MM.1S (cell line): Measurements from ENCODE around the gene PEX1.

ENCODE experiments used
- DNase-seq: peaks from one replicate; pipeline ENCODE4 v3.0.0-alpha.2; 2015
- H2AFZ ChIP-seq: fragments of 300-600 bp; sonication (generic); 2 replicates; pipeline ENCODE4 v1.6.0; 2016; ENCODE audit warnings: antibody characterized with exemption, low read length
- H3F3A ChIP-seq: fragments of 300-600 bp; sonication (generic); 2 replicates; pipeline ENCODE4 v1.6.1; 2016; ENCODE audit warnings: mild to moderate bottlenecking, antibody characterized with exemption, low read length, moderate library complexity, mixed read lengths; ENCODE audit not compliant: insufficient read depth
- H3K27ac ChIP-seq: fragments of 300-600 bp; sonication (generic); 2 replicates; pipeline ENCODE4 v1.5.1; 2016; ENCODE audit warnings: mild to moderate bottlenecking, low read length
- H3K27me3 ChIP-seq: fragments of 300-600 bp; sonication (generic); replicated peaks from 2 replicates; pipeline ENCODE4 v1.6.0; 2016; ENCODE audit warnings: low read length; ENCODE audit not compliant: insufficient read depth
- H3K36me3 ChIP-seq: fragments of 300-600 bp; sonication (generic); replicated peaks from 2 replicates; pipeline ENCODE4 v1.6.1; 2016; ENCODE audit warnings: mild to moderate bottlenecking, low read length, mixed read lengths; ENCODE audit not compliant: insufficient read depth
- H3K4me1 ChIP-seq: fragments of 300-600 bp; sonication (generic); 2 replicates; pipeline ENCODE4 v1.6.1; 2016; ENCODE audit warnings: low read length, mixed read lengths
- H3K4me2 ChIP-seq: fragments of 300-600 bp; sonication (generic); 2 replicates; pipeline ENCODE4 v1.6.0; 2016; ENCODE audit warnings: low read depth, low read length
- H3K4me3 ChIP-seq: fragments of 300-600 bp; sonication (generic); 2 replicates; pipeline ENCODE4 v1.5.1; 2016; ENCODE audit warnings: low read length, mixed read lengths
- H3K79me2 ChIP-seq: fragments of 300-600 bp; sonication (generic); 2 replicates; pipeline ENCODE4 v1.6.1; 2016; ENCODE audit warnings: mixed run types, low read length, mixed read lengths
- H3K9ac ChIP-seq: fragments of 300-600 bp; sonication (generic); 2 replicates; pipeline ENCODE4 v1.6.1; 2016; ENCODE audit warnings: low read length, mixed read lengths
- H3K9me2 ChIP-seq: fragments of 300-600 bp; sonication (generic); replicated peaks from 2 replicates; pipeline ENCODE4 v1.6.1; 2016; ENCODE audit warnings: mild to moderate bottlenecking, low read length, mixed read lengths; ENCODE audit not compliant: insufficient read depth
- H3K9me3 ChIP-seq: fragments of 300-600 bp; sonication (generic); replicated peaks from 2 replicates; pipeline ENCODE4 v1.6.1; 2016; ENCODE audit warnings: mild to moderate bottlenecking, low read length, mixed read lengths; ENCODE audit not compliant: insufficient read depth
- H4K20me1 ChIP-seq: fragments of 300-600 bp; sonication (generic); 2 replicates; pipeline ENCODE4 v1.6.1; 2016; ENCODE audit warnings: mild to moderate bottlenecking, low read length, moderate library complexity, mixed read lengths; ENCODE audit not compliant: insufficient read depth
- EZH2 ChIP-seq: fragments of 300-600 bp; sonication (generic); optimal IDR thresholded peaks from 2 replicates; pipeline ENCODE3; 2017; ENCODE audit warnings: low read depth, mild to moderate bottlenecking, antibody characterized with exemption, low read length, mixed read lengths
- EZH2phosphoT487 ChIP-seq: fragments of 300-600 bp; sonication (generic); IDR thresholded peaks from 2 replicates; pipeline ENCODE4 v1.6.1; 2018; ENCODE audit warnings: antibody characterized with exemption, low read length
- TF ChIP-seq, protein P1 (sequence below): fragments of 300-600 bp; sonication (generic); IDR thresholded peaks from 2 replicates; pipeline ENCODE4 v1.5.1; 2016; ENCODE audit warnings: antibody characterized with exemption, low read length, mixed read lengths

Gene PEX1

DNA sequence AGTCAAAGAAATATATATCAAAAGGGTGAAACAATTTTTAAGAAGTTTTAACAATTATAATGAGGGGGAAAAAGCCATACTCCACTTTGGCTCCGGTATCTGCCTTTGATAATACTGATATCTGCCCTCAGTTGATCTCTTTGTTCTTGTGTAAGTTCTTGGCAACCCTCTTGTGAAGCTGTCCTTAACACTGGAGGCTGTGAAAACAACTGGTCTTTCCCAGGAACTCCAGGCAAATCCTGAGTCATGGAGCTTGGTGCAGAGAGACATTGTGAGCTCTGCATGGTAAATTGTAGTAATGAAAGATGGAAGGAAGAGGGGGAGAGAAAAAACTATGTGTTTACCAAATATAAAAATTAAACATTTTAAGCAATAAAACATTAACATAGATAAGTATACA, 38.7 kb downstream of the PEX1 start:
- H4K20me1 ChIP-seq, result no peaks in the 10 kb centered on the region
- no peak overlapping the region for H2AFZ ChIP-seq
- H3F3A ChIP-seq, result no peaks in the 10 kb centered on the region
- no peaks in the 10 kb centered on the region for H3K27me3 ChIP-seq
- no peaks in the 10 kb centered on the region for H3K4me1 ChIP-seq
- no peaks in the 10 kb centered on the region for H3K9me3 ChIP-seq
- no peaks in the 10 kb centered on the region for H3K79me2 ChIP-seq
- no peak overlapping the region for H3K4me2 ChIP-seq
- H3K9me2 ChIP-seq, result no peaks in the 10 kb centered on the region
- H3K4me3 ChIP-seq, result no peak overlapping the region
- no peak for DNase-seq
- TF ChIP-seq EZH2 (no peak), EZH2phosphoT487 (no peak)
- TF ChIP-seq, protein P1, sequence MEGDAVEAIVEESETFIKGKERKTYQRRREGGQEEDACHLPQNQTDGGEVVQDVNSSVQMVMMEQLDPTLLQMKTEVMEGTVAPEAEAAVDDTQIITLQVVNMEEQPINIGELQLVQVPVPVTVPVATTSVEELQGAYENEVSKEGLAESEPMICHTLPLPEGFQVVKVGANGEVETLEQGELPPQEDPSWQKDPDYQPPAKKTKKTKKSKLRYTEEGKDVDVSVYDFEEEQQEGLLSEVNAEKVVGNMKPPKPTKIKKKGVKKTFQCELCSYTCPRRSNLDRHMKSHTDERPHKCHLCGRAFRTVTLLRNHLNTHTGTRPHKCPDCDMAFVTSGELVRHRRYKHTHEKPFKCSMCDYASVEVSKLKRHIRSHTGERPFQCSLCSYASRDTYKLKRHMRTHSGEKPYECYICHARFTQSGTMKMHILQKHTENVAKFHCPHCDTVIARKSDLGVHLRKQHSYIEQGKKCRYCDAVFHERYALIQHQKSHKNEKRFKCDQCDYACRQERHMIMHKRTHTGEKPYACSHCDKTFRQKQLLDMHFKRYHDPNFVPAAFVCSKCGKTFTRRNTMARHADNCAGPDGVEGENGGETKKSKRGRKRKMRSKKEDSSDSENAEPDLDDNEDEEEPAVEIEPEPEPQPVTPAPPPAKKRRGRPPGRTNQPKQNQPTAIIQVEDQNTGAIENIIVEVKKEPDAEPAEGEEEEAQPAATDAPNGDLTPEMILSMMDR, result no peak
- peaks cover 6% of the 10 kb centered on the region; the same call in 1 of the 2 replicates for H3K36me3 ChIP-seq
- no peak overlapping the region for H3K9ac ChIP-seq
- no peak overlapping the region for H3K27ac ChIP-seq

DNA sequence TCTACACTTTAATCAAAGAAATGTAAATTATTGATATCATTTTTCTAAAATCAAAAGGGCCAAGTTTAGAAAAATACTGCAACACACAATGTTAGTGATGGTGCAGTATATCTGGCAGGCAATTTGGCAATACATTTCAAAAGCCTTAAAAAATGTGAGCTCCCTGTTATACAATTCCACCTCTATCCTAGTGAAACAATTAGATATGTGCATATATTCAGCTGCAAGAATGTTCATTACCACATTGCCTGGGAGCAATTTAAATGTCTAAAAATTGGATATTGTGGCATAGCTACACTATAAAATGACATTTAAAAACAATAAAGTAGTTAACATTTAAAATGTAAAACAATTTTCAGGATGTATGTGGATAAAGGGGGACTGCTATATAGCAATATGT, 40.5 kb downstream of the PEX1 start:
- peaks cover 6% of the 10 kb centered on the region; the same call in 1 of the 2 replicates for H3K36me3 ChIP-seq
- H3K79me2 ChIP-seq, result no peaks in the 10 kb centered on the region
- no peak overlapping the region for H3K4me3 ChIP-seq
- no peak for DNase-seq
- H3F3A ChIP-seq, result no peaks in the 10 kb centered on the region
- no peaks in the 10 kb centered on the region for H3K27me3 ChIP-seq
- H4K20me1 ChIP-seq, result no peaks in the 10 kb centered on the region
- H3K9ac ChIP-seq, result no peak overlapping the region
- H2AFZ ChIP-seq, result no peak overlapping the region
- TF ChIP-seq EZH2, result no peak
- TF ChIP-seq, protein P1, result no peak
- no peak for TF ChIP-seq EZH2phosphoT487
- no peak overlapping the region for H3K4me2 ChIP-seq
- H3K9me2 ChIP-seq, result no peaks in the 10 kb centered on the region
- no peaks in the 10 kb centered on the region for H3K4me1 ChIP-seq
- no peaks in the 10 kb centered on the region for H3K9me3 ChIP-seq
- H3K27ac ChIP-seq, result no peak overlapping the region

DNA sequence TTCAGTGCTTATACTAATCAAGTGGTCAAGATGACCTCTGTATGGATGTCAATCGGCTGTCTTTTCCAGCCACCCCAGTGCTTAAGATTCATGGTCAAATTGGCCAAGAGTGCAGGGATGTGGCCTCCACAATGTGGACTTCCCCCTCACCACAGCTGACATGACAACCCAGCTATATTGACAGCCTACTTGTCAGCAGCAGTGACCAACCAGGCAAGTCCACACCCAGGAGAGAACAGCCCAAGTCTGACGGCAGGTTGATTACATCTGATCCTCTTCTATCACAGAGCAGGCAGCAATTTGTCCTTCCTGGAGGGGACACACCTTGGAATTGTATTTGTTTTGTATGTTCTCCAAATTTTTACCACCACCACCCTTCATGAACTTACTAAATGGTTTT, 42.3 kb downstream of the PEX1 start:
- no peaks in the 10 kb centered on the region for H4K20me1 ChIP-seq
- no peak overlapping the region for H3K27ac ChIP-seq
- H3K9me3 ChIP-seq, result no peaks in the 10 kb centered on the region
- H3K9ac ChIP-seq, result no peak overlapping the region
- H3K36me3 ChIP-seq, result 0 out of 2 replicates have a peak, but pooled peaks cover 2% of the 10 kb centered on the region
- no peaks in the 10 kb centered on the region for H3K9me2 ChIP-seq
- no peak overlapping the region for H2AFZ ChIP-seq
- no peak for DNase-seq
- H3K4me1 ChIP-seq, result no peaks in the 10 kb centered on the region
- no peaks in the 10 kb centered on the region for H3K79me2 ChIP-seq
- H3F3A ChIP-seq, result no peaks in the 10 kb centered on the region
- no peak overlapping the region for H3K4me2 ChIP-seq
- H3K27me3 ChIP-seq, result no peaks in the 10 kb centered on the region
- no peak for TF ChIP-seq EZH2
- no peak for TF ChIP-seq EZH2phosphoT487
- TF ChIP-seq, protein P1, result no peak
- H3K4me3 ChIP-seq, result no peak overlapping the region
